GM18907 (cell line): ENCODE measurements around the gene SHISA9.

Experiments used
- ATAC-seq: cut with Tn5 transposase; IDR thresholded peaks from one replicate; pipeline ENCODE4 v1.9.1; 2021; ENCODE audit warnings: mild to moderate bottlenecking, moderate library complexity; ENCODE audit not compliant: unreplicated experiment

Gene SHISA9

DNA sequence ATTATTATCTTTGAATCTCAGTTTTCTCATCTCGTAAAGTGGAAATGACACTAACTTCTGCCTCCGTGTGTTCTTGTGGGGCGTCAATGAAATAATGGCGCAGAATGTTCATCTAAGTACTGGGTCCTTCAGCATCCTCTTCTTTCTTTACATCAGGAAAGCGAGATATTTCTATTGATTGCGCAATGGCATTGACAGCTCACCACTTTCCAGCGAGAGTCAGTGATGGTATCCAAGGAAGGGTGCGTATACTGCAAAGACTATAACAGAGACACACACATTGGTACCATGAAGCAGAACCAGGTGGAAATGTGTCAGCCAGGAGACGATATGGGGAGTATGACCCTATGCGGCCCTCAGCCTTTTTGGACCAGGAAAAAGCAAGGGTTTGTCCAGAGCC lies 162.1 kb downstream of the SHISA9 start:
- no peak for ATAC-seq

DNA sequence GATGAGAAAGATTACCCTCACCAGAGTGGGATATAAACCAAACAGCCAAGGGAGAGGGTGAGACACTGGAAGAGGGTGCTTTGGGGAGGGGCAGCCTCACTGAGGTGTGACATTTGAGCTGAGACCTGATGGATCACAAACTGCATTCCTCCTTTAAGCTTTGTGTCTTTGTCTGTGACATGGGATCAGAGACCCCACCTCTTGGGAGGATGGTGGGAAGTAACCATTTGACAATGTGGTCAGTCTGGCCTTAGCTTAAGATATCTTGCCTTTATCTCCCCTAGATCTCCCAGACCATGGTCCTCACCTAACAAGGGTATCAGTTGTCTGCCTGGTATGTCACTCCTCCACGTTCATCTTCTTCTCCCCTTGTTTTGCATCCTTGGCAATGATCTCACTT lies 163.4 kb downstream of the SHISA9 start:
- no peak for ATAC-seq

DNA sequence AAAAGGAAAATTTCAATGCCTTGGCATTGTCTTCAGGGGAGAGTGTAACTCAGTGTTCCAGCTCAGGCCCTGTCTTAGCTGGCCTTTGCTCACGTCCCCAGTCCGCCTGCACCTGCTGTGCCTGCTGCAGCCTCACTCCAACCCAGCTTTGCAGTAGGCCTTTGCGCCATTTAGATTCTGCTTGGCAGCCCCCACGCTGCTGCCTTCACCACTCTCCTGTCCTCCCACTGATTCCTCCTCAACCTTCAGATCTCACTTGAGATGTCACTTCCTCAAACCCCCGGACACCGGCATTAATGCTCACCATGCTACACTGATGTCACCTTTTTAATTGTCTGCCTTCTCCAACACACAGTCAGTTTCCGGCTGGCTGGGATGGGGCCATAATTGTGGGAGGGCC lies 166.2 kb downstream of the SHISA9 start:
- no peak for ATAC-seq

DNA sequence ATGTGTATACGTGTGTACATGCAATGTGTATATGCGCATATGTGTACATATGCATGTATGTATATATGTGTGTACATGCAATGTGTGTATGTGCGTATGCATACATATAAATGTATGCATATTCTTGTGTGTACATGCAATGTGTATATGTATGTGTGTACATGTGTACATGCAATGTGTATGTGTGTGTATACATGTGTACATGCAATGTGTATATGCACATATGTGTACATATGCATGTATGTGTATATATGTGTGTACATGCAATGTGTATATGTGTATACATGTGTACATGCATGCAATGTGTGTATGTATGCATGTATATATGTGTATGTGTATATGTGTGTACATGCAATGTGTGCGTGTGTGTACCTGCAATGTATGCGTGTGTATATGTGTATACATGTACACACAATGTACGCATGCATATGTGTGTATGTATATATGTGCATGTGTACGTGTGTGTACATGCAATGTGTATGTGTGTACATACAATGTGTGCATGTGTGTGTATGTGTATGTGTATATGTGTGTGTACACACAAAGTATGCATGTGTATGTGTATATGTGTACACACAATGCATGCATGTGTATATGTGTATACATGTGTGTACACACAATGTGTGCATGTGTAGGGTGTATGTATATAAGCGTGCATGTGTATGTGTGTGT lies 167.7 kb downstream of the SHISA9 start:
- no peak for ATAC-seq

DNA sequence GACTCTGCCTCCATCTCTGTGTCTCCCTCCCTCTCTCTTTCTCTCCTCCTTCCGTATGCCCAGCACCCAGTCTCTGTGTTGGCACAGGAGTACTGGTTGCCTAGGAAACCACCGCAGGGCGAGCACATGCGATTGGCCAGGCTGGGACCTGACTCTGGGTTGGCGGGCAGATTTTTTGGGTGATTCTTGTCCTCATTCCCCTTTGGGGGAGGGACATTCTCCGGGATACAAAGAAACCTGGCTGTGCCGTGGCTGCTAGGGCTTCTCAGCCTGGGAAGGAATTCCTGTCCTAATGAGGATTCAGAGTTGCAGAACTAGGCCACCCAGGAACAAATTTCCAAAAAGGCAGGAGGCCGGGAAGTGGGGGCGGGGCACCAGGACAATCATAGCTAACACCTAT lies 168.9 kb downstream of the SHISA9 start:
- ATAC-seq: no peak

DNA sequence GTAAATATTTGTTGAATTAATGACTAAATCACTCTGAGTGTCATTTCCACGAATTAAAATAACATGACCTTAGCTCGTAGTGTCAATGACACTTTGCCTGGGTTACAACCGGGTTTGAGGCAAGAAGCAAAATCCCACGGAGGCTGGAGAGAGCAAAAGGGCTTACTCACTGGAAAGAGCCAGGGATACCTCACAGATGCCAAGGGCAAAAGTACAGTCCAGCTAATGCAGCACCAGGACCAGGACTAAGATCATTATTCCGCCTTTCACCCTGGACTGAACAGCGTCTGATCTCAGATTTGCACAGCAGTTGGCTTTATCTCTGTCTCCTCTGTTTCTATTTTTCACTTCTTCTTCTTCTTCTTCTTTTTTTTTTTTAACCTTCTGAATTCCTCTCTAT lies 175.5 kb downstream of the SHISA9 start:
- no peak for ATAC-seq

DNA sequence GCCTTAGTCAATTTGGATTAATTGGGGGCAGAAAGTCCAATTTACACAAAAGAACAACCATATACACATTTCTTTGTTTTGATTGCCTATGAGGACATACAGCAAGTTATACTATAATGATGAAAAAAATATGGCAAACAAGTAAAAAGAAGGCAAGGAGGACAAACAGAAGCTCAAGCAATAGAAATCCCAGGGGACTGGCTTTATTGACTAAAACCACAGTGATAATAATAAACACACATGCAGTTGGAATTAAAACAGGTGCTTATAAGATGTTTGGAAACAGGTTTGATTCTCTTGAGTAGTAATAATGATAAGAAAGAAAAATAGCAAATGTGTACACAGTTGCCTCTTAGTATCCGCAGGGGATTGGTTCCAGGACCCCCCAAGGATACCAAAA lies 176.4 kb downstream of the SHISA9 start:
- ATAC-seq: no peak

DNA sequence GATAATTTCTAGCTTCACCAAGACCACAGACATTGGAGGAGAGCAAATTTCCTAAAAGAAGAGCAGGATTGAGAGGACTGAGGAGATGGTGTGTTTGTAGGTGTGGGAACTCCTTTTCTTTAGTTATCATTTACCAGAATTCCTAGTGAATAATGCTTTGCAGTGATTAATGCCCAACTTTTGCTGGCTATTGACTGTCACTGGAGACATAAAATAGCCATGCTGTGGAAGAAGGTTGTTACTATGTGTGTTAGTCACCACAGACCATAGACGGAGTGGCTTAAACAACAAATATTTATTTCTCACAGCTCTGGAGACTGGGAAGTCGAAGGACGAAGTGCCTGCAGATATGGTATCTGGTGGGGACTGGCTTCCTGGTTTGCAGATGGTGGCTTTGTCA lies 179.1 kb downstream of the SHISA9 start:
- no peak for ATAC-seq

DNA sequence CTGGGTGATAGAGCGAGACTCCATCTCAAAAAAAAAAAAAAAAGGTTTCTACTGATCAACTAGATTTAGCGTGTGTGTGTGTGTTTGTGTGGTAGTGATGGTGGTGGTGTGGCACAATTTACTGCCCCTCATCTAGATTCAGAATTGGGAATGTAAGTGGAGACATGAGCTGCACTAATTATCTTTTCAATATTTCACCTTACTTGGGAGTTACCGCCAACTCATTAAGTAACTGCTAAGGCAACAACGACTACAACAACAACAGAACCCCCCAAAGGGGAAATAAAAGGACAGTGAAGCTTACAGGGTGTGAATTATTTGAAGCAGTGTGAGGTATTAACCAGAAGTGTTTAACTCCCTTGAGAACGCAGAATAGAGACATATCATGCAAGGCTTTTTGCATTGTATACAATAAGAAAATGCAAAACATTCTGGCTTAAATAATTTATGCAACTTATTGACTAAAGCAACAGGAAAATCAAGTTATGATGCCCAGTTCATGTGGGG lies 180.5 kb downstream of the SHISA9 start:
- no peak for ATAC-seq

DNA sequence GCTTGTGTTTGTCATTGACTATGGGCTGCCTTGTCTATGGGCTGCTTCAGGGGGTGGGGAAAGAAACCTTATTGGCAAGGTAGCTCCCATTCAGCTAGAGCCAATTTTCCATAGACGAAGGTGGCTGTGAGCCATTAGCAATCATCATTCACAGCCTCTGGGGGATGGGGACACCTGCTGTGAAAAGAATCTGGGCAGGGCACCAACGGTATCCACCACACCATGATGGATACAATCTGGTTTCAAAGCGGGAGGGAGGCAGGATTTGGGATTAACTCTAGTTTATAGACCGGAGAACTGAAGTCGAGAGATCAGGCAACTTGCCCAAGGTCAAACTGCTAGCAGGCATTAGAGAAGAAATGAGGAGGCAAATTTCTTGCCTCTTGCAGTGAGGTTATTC lies 182.3 kb downstream of the SHISA9 start:
- ATAC-seq: no peak

GRCh38 chr16:13084331-13084730 lies 182.9 kb downstream of the SHISA9 start:
- no peak for ATAC-seq

- no peak for ATAC-seq
These were observed 192.3 kb downstream of the SHISA9 start for GRCh38 chr16:13093661-13094060.

- no peak for ATAC-seq
These were observed 193.7 kb downstream of the SHISA9 start for GRCh38 chr16:13095061-13095460.

- ATAC-seq: no peak
These were observed 197.1 kb downstream of the SHISA9 start for GRCh38 chr16:13098536-13098935.

DNA sequence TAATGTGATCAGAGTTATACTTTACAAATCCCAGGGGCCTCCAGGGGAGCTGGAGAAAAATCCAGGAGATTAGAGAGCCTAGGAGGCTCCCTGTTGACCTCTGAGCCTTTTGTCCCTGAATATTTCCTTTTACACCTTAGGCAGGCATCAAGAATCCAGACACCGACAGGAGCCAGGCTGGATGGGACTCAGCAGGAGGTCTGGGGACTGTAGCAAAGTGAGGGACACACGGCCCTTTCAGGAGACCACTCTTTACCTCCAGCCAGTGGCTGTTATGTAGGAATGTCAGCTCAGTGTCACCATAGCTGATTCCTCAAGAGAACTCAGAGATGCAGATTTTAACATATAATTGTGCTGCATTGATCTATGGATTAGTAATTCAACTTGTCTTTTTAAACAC lies 198.4 kb downstream of the SHISA9 start:
- no peak for ATAC-seq

- no peak for ATAC-seq
These were observed 199.6 kb downstream of the SHISA9 start for GRCh38 chr16:13100970-13101369.

DNA sequence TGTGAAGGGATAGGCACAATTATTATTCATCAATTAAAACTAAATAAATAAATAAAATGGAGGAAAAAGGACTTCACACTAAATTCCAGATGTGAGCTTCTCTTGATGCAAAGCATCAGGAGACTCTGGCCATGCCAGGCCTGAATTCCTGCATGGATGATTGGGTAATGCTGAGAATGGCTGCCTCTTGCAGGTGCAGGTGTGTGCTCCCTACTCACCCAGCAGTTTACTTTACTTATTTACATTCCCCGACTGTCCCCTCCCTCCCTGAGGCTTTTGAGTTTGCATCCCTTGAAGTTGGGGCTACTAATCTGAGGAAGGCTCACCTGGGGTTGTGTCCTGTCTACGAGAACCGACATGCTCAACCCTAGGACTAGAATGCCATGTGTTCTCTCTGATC lies 200.4 kb downstream of the SHISA9 start:
- no peak for ATAC-seq

DNA sequence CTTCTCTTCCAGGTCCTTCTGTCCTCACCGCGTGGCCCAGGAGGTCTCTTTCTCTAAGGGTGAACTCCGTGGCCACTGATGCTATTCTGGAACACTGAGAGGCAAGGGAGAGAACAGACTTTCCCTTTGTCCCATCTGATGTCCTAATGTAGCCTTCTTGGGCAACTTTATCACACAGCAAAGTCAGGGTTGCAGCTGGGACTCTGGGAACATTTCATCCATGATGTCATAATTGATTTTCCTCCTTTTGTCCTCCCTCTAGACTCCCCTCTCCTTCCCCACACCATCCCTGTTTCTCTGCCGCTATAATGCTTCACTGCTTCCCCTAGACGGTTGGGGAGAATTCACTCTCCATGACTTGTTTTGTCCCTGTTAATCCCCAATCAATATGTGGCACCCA lies 201.0 kb downstream of the SHISA9 start:
- no peak for ATAC-seq

DNA sequence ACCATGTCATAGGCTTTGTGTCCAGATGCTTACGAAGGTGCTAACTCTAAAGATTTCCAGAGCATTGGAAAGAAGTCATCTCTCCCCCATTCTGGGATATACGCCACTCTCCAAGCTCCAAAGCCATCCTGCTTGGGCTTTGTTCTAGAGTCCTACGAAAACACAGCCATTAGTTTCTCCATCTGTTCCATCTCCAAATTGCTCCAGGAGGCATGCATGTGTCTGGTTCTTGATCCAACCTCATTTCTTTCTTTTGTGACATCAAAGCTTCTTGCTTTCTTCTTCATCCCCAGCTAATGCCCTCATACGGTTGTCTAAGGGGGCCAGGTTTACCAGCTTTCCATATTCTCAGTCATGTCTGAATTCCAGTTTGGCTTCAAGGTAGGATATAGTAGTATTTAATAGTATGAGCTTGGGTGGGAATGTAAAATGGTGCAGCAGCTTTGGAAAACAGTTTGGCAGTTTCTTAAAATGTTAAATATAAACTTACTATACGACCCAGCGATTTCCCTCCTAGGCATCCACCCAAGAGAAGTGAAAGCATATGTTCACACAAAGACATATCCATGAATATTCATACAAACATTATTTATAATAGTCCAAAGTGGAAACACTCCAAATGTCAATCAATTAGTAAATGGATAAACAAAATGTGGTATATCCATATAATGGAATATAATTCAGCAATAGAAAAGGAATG lies 202.6 kb downstream of the SHISA9 start:
- ATAC-seq: no peak

- no peak for ATAC-seq
These were observed 203.4 kb downstream of the SHISA9 start for GRCh38 chr16:13104772-13105171.

DNA sequence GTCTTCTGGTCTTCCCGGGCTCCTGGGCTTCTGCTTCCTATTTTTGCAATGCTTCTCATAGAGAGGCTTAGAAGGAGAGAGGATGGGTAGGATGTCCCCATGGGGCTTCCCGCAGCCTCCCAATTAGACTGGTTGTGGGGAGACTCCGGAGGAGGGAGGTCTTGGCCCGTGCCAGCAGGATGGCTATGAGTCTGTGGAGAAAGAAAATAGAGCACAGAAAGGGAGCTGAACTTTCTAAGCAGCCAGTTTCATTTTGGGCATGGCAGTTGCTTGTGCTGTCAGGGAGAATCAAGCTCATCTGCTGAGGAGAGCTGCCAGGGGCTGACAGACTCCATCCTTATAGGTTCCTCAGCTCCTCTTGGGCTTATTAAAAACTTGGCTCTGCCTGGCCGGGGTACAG lies 204.0 kb downstream of the SHISA9 start:
- no peak for ATAC-seq

DNA sequence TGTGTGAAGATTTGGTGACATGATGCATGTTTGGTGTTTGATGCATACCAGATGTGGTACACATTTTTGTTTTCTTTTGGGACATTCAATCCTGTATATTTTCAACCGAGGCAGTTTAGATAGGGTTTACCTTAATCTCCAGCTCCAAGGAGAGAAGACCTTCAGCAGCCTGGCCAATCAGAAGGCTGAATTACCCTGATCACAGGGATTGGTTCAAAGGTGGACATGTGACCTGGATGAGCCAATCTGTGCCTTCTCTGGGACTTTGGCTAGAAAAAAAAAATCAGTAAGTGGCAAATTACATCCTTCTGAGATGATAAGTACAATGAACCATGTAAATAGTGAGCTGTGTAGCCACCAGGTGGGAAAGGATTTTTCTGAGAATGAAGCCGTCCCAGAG lies 205.1 kb downstream of the SHISA9 start:
- no peak for ATAC-seq

GRCh38 chr16:13108126-13108525 lies 206.7 kb downstream of the SHISA9 start:
- no peak for ATAC-seq
